Measurements from ENCODE around the gene TEKTIP1. TPM values are rescaled to one million over a fixed set of nuclear protein-coding genes. Genes with fewer than 3 reads are reported as not detected.

Gene TEKTIP1
- total and polyA plus RNA-seq, 9 donors = 0.54 to 5.6 (median 3.6) TPM; not detected in 2

- intact Hi-C loops (cut with DNase I) = no loop called here
- no peak for TF ChIP-seq EP300 (IDR thresholded peaks at IDR 0.05)
- no peak for TF ChIP-seq POLR2A (IDR thresholded peaks at IDR 0.05)
- TF ChIP-seq, protein P1, sequence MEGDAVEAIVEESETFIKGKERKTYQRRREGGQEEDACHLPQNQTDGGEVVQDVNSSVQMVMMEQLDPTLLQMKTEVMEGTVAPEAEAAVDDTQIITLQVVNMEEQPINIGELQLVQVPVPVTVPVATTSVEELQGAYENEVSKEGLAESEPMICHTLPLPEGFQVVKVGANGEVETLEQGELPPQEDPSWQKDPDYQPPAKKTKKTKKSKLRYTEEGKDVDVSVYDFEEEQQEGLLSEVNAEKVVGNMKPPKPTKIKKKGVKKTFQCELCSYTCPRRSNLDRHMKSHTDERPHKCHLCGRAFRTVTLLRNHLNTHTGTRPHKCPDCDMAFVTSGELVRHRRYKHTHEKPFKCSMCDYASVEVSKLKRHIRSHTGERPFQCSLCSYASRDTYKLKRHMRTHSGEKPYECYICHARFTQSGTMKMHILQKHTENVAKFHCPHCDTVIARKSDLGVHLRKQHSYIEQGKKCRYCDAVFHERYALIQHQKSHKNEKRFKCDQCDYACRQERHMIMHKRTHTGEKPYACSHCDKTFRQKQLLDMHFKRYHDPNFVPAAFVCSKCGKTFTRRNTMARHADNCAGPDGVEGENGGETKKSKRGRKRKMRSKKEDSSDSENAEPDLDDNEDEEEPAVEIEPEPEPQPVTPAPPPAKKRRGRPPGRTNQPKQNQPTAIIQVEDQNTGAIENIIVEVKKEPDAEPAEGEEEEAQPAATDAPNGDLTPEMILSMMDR (IDR thresholded peaks at IDR 0.05) = no peak
- no peak overlapping the region for H3K4me3 ChIP-seq
- no peaks in the 10 kb centered on the region for H3K27me3 ChIP-seq
- 91 to 95% (median 94%) methylated on average over 5 of the region's 5 CpGs for WGBS, 3 donors
- H3K36me3 ChIP-seq = no peaks in the 10 kb centered on the region
- no peak for DNase-seq
- H3K27ac ChIP-seq = no peak overlapping the region
- H3K9me3 ChIP-seq = no peaks in the 10 kb centered on the region
- peaks cover 4% of the 10 kb centered on the region for H3K4me1 ChIP-seq (ENCODE audit: insufficient read depth)
Observed at GRCh38 chr19:3497757-3498520, 41.0 kb upstream of the TEKTIP1 start.

DNA sequence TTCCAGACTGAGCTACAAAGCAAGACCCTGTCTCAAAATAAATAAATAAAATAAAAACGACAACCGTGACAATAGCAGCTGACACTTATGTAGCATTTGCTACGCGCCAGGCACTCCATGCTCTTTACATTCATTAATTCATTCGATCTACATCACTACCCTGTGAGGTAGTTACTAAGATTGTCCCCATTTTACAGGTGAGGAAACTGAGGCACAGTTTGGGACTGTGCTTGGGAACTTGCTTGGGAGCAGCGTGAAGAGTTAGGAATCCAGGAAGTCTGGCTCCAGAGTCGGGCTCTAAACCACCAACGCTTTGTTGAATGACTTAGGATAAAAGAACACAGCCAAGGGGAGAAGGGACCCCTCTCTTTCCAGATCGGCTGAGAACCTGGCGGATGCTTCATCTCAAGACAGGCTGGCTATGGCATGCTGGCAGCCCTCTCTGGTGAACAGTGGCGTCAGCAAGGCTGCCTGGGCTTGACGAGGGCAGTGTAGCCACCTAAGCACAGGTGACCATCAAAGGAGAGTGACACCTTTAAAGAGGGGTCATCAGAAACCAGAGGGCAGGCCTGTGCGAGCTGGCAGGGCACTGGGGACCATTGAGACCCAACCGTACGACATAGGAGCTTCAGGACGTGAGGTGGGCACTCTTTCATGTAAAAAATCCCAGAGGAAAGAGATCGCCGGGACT is 39.1 kb upstream of the TEKTIP1 start:
- Histone ChIP-seq H3K4me1 (ENCODE audit: insufficient read depth) (peaks cover 4% of the 10 kb centered on the region), H3K36me3 (no peaks in the 10 kb centered on the region), H3K4me3 (peak overlapping the region; percentile 83), H3K27me3 (no peaks in the 10 kb centered on the region), H3K27ac (peak overlapping the region; percentile 82 to 91), H3K9me3 (no peaks in the 10 kb centered on the region)
- intact Hi-C loops (cut with DNase I) = no loop called here
- WGBS, 3 donors = 18 to 23% (median 18%) methylated on average over 18 of the region's 18 CpGs
- DNase-seq = no peak
- TF ChIP-seq EP300 (IDR thresholded peaks at IDR 0.05) = no peak
- TF ChIP-seq POLR2A (IDR thresholded peaks at IDR 0.05) = no peak
- TF ChIP-seq, protein P1 (IDR thresholded peaks at IDR 0.05) = no peak

DNA sequence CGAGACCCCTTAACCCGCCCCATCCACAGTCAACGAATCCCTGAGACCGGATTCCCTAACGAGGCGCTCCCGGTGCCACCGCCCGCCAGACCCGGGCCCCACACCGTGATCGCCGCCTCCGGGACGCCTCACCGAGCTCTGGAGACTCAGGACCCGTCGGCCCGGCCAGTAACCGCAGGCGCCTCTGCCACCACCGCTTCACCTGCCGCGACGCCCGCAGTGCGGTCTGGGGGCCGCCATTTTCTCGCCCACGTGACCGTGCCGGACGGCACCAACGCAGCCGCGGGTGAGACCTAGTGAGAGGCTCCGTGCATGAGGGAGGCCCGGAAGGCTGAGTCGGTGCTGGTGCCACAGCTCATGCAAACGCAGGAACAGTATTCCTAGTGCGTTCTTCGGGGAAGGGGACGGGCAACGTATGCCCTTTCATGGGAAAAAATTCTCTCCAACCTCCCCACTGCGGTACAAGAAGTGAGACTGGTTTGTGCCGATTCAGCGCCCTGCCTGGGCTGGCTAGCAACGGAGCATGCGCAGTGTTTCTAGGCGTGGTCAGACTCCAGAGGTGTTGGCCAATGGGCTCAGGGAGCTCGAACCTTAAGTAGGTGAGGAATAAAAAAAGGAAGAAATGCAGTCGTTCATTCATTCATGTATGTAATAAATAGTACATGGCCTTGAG is 38.4 kb upstream of the TEKTIP1 start, which contains the start of gene DOHH:
Gene DOHH, minus strand, starts transcription at position 246 of the 673 bp plus-strand sequence. CDS start 3,860 bp downstream, outside the sequence.
- WGBS, 3 donors = 0% methylated on average over 52 of the region's 52 CpGs
- H3K27ac ChIP-seq = peak within 1 kb of the TSS; percentile 82 to 91
- TF ChIP-seq POLR2A (IDR thresholded peaks at IDR 0.05) = peak; percentile 63
- no peak for TF ChIP-seq EP300 (IDR thresholded peaks at IDR 0.05)
- TF ChIP-seq, protein P1 (IDR thresholded peaks at IDR 0.05) = peak in 1 of 3 donors; percentile 36
- peak; percentile 95 to 96 (median 96) for DNase-seq
- no peaks in the 10 kb centered on the region for H3K9me3 ChIP-seq
- peaks cover 4% of the 10 kb centered on the region for H3K4me1 ChIP-seq (ENCODE audit: insufficient read depth)
- no peaks in the 10 kb centered on the region for H3K27me3 ChIP-seq
- no peaks in the 10 kb centered on the region for H3K36me3 ChIP-seq
- H3K4me3 ChIP-seq = peak within 1 kb of the TSS; percentile 83
- intact Hi-C loops (cut with DNase I) = no loop called here

- Histone ChIP-seq H3K9me3 (no peaks in the 10 kb centered on the region), H3K27ac (no peak overlapping the region), H3K4me1 (ENCODE audit: insufficient read depth) (peaks cover 4% of the 10 kb centered on the region), H3K27me3 (no peaks in the 10 kb centered on the region), H3K4me3 (no peak overlapping the region), H3K36me3 (no peaks in the 10 kb centered on the region)
- intact Hi-C loops (cut with DNase I) = no loop called here
- no peak for DNase-seq
- WGBS, 3 donors = 83 to 91% (median 90%) methylated on average over 3 of the region's 3 CpGs
- no peak for TF ChIP-seq POLR2A (IDR thresholded peaks at IDR 0.05)
- TF ChIP-seq EP300 (IDR thresholded peaks at IDR 0.05) = no peak
- TF ChIP-seq, protein P1 (IDR thresholded peaks at IDR 0.05) = no peak
Observed at GRCh38 chr19:3501780-3502179, 37.2 kb upstream of the TEKTIP1 start.
